ENCODE results near the gene TIMM17A. TPM values are rescaled to one million over a fixed set of nuclear protein-coding genes. Genes with fewer than 3 reads are reported as not detected.

The TIMM17A gene
- total RNA-seq: 48.0 and 50.8 TPM in 2 replicates
- long read RNA-seq, transcript TIMM17A-201 (6 exons, 1,659 nt): major isoform, 342 of 364 reads
- long read RNA-seq, partial matches to known transcripts: 5 of 364 reads
- long read RNA-seq, other reads (novel, unspliced or antisense): 15 of 364 reads

GRCh38 chr1:201955009-201955728 lies at the start of gene TIMM17A:
TIMM17A (plus strand) TSS chr1:201955503; CDS start chr1:201955527, 24 bp downstream.
- peaks cover 14% of the 10 kb centered on the region for H3K36me3 Mint-ChIP-seq (ENCODE audit: unreplicated experiment)
- H3K4me3 Mint-ChIP-seq (ENCODE audit: unreplicated experiment): peak within 1 kb of the TSS; percentile 96
- H3K9me3 Mint-ChIP-seq (ENCODE audit: unreplicated experiment): no peaks in the 10 kb centered on the region
- no peak for TF ChIP-seq CTCF (IDR thresholded peaks at IDR 0.05)
- H3K27me3 Mint-ChIP-seq (ENCODE audit: unreplicated experiment): no peaks in the 10 kb centered on the region
- peak; percentile 99 for DNase-seq (ENCODE audit: extremely low spot score, unreplicated experiment)
- peaks cover 20% of the 10 kb centered on the region for H3K4me1 Mint-ChIP-seq (ENCODE audit: unreplicated experiment)
- peak within 1 kb of the TSS; percentile 98 for H3K27ac Mint-ChIP-seq (ENCODE audit: unreplicated experiment)

GRCh38 chr1:201906336-201906735 lies 49.0 kb upstream of the TIMM17A start:
- H3K9me3 Mint-ChIP-seq (ENCODE audit: unreplicated experiment): no peaks in the 10 kb centered on the region
- TF ChIP-seq CTCF (IDR thresholded peaks at IDR 0.05): no peak
- H3K27me3 Mint-ChIP-seq (ENCODE audit: unreplicated experiment): no peaks in the 10 kb centered on the region
- H3K36me3 Mint-ChIP-seq (ENCODE audit: unreplicated experiment): no peaks in the 10 kb centered on the region
- H3K4me3 Mint-ChIP-seq (ENCODE audit: unreplicated experiment): no peak overlapping the region
- H3K27ac Mint-ChIP-seq (ENCODE audit: unreplicated experiment): peak overlapping the region; percentile 98
- no peak for DNase-seq (ENCODE audit: extremely low spot score, unreplicated experiment)
- peaks cover 53% of the 10 kb centered on the region for H3K4me1 Mint-ChIP-seq (ENCODE audit: unreplicated experiment)

- Mint-ChIP-seq H3K4me1 (ENCODE audit: unreplicated experiment) (peaks cover 55% of the 10 kb centered on the region), H3K27me3 (ENCODE audit: unreplicated experiment) (no peaks in the 10 kb centered on the region), H3K4me3 (ENCODE audit: unreplicated experiment) (no peak overlapping the region), H3K9me3 (ENCODE audit: unreplicated experiment) (no peaks in the 10 kb centered on the region), H3K27ac (ENCODE audit: unreplicated experiment) (peak overlapping the region; percentile 98), H3K36me3 (ENCODE audit: unreplicated experiment) (no peaks in the 10 kb centered on the region)
- TF ChIP-seq CTCF (IDR thresholded peaks at IDR 0.05): no peak
- no peak for DNase-seq (ENCODE audit: extremely low spot score, unreplicated experiment)
Measured at GRCh38 chr1:201907621-201908020, 47.7 kb upstream of the TIMM17A start.

- no peaks in the 10 kb centered on the region for H3K9me3 Mint-ChIP-seq (ENCODE audit: unreplicated experiment)
- no peak overlapping the region for H3K4me3 Mint-ChIP-seq (ENCODE audit: unreplicated experiment)
- peak overlapping the region; percentile 53 for H3K27ac Mint-ChIP-seq (ENCODE audit: unreplicated experiment)
- peaks cover 40% of the 10 kb centered on the region for H3K4me1 Mint-ChIP-seq (ENCODE audit: unreplicated experiment)
- no peak for TF ChIP-seq CTCF (IDR thresholded peaks at IDR 0.05)
- DNase-seq (ENCODE audit: extremely low spot score, unreplicated experiment): no peak
- H3K36me3 Mint-ChIP-seq (ENCODE audit: unreplicated experiment): no peaks in the 10 kb centered on the region
- H3K27me3 Mint-ChIP-seq (ENCODE audit: unreplicated experiment): no peaks in the 10 kb centered on the region
Measured at GRCh38 chr1:201911826-201912571, 43.3 kb upstream of the TIMM17A start.

GRCh38 chr1:201912832-201913231 lies 42.5 kb upstream of the TIMM17A start:
- H3K4me1 Mint-ChIP-seq (ENCODE audit: unreplicated experiment): peaks cover 47% of the 10 kb centered on the region
- no peak overlapping the region for H3K4me3 Mint-ChIP-seq (ENCODE audit: unreplicated experiment)
- H3K36me3 Mint-ChIP-seq (ENCODE audit: unreplicated experiment): no peaks in the 10 kb centered on the region
- no peak for TF ChIP-seq CTCF (IDR thresholded peaks at IDR 0.05)
- DNase-seq (ENCODE audit: extremely low spot score, unreplicated experiment): no peak
- H3K27ac Mint-ChIP-seq (ENCODE audit: unreplicated experiment): peak overlapping the region; percentile 62
- H3K27me3 Mint-ChIP-seq (ENCODE audit: unreplicated experiment): no peaks in the 10 kb centered on the region
- H3K9me3 Mint-ChIP-seq (ENCODE audit: unreplicated experiment): no peaks in the 10 kb centered on the region

Measured in osteocyte (in vitro differentiated cells).